HG02938 (cell line): ENCODE results near the gene CCNB2.
"Not testable (repeated sequence)": the region's sequence is repeated elsewhere in the genome, so short reads cannot be mapped to it uniquely, and the experiment has no call there.

Experiments used
- ATAC-seq: cut with Tn5 transposase; IDR thresholded peaks from one replicate; pipeline ENCODE4 v1.9.1; 2021; ENCODE audit warnings: mild to moderate bottlenecking, moderate library complexity; ENCODE audit not compliant: unreplicated experiment

Gene CCNB2

DNA sequence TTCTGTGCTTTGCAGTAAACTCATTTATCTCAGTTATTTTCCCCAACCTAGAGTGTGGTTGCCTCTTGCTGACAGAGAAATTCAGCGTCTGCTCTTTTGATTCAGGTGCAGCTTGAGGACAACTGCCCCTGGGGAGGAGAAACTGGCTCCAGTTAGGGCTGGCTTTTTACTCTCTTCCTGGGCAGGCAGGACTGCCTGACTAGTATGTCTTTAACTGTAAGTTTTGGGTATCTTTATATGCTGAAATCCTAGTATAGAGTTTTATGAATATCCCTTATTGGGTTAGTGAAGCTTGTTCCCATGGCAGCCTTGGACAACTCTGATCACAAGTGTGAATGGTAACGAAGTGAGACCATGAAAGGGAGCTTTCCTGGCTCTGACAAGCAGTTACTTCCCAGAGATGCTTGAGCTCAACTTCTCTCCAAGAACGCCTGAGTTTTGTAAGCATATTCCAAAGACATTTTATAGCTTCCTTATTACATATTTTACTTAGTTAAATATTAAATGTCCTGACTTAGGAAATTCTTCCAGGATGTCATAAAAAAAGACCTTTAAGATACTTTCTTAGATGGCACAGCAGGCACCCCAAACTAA lies 27.1 kb downstream of the CCNB2 start:
- no peak for ATAC-seq

DNA sequence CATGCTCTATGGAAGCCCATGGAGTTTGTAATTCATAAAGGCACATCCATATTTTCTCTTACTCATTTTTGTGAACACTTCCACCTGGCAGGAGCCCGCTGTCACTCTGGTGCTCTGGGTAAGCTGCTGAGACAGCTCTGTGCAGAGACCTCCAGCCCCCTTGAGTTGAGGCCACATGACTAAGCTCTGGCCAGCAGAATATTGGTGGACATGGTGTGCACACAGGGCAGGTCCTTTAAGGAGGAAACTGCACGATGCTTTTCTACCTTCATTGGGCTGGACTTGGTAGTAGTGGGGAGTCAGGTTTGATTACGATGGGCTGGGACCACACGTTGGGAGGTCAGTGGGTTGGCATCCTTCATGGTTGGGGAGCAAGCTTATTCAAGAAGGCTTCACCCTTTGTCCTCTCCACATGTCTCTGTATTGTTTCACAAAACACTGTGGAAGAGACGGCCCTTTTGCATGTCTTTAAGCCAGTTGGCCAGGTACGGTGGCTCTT lies 29.0 kb downstream of the CCNB2 start:
- ATAC-seq, result no peak

DNA sequence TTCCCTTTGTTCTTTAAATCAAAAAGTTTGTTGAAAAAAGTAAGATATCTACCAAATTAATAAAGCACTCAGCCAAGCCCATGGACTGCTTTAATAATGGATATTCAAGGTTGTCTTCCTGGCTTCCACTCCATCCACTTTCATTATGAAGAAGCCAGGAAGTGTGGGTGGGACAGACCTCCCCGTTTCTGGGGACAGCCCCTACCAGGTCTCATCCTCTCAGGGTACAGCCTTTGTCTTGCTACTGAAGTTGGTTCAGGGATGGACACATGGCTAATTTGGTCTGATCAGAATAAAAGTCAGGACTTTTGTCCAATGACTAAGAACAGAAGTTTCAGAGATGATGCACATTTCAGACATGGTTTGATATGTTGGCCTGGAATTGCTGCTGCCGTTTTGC lies 32.6 kb downstream of the CCNB2 start:
- ATAC-seq, result no peak

DNA sequence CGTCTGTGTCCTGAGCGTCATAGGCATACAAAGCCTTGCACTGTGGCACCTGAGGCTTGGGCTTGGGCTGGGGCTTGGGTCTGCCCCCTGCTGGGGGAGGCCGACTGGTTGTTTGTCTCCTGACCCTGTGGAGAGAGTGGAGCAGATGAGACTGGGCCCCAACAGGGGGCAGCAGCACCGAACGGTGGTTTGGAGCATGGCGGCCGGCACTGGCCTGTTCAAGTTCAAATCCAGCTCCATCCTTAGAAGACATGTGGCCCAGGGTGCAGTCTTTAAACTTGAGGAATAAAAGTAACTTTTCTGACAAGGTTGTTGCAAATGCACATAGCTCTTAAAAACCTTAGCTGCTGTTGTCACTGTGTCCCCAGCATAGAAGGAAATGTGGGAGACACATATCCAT lies 33.3 kb downstream of the CCNB2 start:
- ATAC-seq, result no peak

DNA sequence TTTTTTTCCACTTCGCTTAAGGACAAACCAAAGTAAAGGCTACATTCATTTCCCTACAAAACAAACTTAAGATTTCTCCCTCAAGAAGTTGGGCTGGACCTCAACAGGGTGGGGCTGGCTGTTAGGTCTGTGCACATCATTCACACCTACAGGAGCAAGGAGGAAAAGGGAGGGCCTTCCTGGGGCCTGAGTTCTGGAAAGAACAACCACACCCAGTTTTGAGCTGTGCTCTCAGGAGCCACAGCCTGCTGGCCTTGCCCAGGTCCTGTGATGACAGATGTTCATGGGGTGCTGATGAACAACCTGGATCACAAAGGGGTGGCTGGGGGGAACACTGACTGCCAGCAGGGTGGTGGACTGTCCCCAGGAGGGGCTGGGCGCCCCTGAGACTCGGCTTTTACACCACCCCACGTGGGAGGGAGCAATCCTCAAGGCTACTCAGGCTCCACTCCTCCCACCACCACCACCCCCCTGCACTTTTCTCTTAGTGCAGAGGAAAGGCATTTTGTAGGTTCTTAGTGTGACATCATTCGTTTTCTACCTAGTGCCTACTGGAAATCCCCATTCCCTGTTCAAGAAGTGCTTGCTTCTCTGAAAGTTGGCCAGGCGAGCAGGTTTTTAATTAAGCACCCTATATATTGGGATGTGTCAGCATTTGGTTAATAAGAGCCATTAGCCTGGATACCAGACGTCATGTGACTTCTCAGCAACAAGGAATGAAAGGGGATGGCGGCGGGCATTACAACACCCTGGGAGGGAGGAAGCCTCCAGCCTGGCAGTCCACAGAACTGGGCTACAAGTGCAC lies 35.7 kb downstream of the CCNB2 start:
- ATAC-seq, result no peak

DNA sequence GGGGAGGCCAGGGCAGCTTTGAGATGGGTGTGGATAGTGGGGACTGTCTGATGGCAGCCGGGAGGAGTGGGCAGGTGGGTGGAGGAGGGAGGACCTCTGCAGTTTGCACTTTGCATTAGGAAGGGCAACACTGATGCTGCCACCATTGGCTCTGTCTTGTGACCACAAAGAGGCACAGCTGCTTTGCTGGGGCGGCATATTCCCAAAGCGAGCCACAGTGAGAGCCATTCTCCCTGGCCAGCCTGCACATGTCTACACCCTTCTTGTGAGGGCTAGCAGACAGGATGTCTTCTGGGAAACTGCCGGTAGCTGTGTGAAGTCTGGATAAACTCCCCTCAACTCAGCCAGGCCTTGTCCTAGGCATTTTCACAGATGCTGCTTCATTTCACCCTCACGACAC lies 38.3 kb downstream of the CCNB2 start:
- no peak for ATAC-seq

DNA sequence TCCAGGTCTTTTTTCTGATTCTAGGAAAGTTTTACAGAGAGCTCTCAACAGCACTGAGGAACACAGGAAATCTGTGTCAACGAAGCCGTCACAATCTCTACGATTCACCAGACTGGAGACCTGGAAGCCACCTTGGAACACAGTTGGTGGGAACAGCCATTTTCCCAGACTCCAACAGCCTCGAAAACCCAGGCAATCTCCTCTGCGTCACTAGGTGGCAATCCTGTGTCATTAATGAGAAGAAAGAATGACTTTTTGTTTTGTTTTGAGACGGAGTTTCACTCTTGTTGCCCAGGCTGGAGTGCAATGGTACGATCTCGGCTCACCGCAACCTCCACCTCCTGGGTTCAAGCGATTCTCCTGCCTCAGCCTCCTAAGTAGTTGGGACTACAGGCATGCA lies 39.6 kb downstream of the CCNB2 start:
- not testable (repeated sequence) for ATAC-seq

DNA sequence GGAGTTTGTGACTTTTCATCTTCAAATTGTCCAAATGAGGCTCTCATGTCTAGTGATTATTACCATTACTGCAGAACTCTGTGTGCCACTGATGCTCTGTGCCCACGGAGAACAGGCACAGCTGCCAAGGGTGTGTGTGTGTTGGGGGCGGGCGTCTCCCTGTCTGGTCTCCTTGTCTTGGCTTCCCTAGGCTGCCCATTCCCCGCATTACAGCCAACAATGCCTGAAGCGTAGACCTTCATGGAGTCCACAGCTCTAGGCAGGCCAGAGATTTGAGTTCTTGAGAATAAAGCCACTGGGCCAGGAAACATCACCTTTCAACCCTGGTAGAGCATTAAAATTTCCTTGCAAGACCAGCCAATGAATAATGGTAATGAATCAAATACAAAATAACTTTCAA lies 42.7 kb downstream of the CCNB2 start:
- no peak for ATAC-seq

DNA sequence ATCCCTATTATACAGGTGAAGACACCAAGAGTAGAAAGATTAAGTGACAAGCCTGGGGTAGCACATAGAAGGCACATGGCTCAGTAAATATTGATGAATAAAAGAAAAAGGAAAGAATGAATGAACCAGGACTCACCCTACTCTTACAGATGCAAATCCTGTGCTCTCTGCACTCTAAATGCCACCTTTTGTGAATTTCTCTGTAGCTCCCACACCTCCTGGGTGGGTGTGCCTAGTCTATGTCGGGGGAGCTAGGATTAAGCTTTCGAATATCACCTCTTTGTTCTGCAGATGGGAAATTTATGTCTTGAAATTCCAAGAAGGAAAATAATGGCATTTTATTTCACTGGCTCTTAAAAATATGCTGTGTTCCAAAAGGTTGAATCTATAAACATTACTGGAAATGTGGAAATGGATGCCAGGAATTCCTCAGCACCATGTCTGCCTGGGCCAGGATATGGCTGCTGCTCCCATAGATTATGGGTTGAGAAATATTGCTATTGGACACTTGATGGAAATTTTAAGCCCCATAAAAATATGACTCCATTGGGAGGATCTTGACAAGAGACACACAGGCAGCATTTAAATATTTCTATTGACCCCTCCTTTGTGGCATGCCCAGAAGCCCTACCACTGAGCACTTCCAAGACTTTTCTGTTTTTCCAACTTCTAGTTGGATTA lies 43.3 kb downstream of the CCNB2 start:
- ATAC-seq, result no peak

DNA sequence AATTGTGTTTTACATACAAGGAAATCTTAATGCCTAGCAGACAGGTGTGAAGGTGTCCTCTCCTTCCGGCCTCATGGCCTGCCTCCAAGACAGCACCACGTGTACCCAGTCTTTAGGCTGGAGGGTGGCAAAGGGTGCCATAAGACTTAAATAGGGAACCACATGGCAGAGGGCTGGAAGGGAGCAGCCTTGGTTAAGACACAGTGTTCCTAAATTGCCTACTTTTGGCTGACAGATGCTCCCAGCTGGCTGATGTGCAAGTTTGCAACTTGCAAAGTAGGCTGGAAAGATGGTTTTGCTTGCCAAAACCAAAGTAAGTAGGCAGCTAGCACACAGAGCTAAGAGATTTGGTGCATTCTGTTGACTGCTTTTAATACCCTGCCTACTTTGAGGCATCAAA lies 45.2 kb downstream of the CCNB2 start:
- no peak for ATAC-seq

DNA sequence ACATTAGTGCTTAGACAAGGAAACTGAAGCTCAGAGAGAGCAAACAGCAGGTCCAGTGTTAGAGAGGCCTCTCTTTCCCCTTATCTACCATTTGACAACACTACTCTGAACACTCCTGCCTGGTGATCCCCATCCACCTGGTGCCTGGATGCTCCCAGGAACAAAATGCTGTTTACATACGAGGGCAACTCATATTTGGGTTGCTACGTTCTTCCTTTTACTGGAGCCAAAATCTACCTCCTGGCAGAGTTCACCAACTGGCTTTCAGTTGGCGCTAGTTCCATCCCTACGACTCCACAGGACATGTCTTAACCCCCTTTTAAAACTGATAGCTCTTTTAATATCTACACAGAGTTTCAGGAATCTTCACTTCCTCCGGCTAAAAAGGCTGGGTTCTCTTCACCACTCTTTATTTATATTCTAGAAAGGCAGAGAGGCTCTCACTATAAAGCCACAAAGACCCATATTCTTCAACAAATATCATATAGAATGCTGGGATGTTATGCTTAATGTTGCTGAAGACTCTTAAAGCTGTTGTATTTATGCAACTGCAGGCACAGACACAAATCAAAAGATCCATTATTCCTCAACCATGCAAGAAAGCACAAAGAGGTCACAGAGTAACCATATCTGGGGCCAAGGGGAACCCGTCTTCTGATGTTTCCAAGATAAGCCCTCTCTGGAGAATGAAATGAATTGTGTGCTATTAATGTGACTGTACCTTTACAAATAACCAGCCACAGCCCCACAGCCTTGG lies 47.9 kb downstream of the CCNB2 start:
- no peak for ATAC-seq

DNA sequence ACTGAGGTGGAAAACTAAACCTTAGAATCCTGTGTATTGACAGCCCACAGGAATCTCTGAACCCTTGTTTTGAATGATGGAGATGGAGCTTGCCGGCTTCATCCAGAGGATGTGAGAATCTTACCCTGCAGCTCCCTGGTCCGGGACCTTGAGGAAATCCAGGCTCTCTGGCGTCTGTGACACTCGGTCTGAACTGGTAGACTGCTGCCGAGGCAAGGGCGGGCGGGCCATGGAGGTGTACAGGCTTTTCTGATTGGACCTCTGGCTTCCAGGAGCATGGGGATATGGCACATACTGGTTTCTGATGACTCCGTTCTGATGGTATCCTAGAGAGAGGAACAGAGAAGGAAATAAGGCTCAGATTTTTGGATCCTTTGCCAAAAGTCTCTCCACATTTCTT lies 48.5 kb downstream of the CCNB2 start:
- ATAC-seq, result no peak

DNA sequence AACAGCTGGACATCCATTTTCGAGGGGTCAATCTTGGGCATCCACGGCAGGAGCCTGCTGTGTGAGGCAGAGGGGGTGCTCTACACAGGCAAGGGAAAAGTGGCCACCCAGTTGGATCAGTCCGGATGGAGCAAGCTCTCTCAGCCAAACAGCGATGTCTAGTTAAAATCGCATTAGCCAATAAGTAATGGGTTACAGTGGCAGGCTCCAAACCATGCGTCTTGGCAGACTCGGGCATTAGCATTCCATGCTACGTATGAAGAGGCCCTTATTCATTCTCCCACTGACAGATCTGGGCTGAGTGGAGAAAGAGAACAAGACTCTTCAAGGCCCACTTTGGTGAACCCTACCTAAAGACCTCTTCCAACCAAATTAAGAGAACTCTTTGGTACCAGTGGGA lies 49.3 kb downstream of the CCNB2 start:
- ATAC-seq, result no peak

DNA sequence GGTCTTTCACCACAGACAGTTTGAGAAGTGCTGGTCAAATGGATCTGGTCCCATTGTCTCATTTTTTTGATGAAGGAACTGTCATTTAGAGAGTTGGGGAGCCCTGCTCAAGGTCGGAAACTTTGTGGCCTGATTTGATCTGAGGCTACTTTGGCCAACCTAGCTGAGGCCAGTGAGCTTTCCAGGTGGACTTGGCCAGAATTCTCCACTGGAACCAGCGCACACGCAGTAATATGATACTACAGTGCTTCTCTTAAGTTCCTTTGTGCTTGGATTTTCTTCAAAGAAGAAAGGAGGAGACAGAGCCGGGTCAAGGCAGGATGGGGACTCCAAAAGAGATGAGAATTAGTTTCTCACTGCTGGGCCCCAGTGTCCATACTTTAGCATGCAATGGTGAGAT lies 50.5 kb downstream of the CCNB2 start:
- no peak for ATAC-seq

DNA sequence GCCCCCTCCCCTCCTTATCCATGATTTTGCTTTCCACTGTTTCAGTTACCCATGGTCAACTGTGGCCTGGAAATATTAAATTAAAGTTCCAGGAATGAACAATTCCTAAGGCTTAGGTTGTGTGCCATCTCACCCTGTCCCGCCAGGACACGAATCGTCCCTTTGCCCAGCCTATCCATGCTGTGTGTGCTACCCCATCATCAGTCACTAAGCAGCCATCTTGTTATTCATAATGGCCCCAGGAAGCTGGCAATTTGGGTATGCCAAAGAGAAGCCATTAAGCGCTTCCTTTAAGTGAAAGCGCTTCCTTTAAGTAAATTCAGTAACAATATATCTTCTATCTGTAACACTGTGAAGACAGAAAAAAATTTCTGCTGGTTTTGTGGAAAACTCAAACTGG lies 52.5 kb downstream of the CCNB2 start:
- no peak for ATAC-seq

DNA sequence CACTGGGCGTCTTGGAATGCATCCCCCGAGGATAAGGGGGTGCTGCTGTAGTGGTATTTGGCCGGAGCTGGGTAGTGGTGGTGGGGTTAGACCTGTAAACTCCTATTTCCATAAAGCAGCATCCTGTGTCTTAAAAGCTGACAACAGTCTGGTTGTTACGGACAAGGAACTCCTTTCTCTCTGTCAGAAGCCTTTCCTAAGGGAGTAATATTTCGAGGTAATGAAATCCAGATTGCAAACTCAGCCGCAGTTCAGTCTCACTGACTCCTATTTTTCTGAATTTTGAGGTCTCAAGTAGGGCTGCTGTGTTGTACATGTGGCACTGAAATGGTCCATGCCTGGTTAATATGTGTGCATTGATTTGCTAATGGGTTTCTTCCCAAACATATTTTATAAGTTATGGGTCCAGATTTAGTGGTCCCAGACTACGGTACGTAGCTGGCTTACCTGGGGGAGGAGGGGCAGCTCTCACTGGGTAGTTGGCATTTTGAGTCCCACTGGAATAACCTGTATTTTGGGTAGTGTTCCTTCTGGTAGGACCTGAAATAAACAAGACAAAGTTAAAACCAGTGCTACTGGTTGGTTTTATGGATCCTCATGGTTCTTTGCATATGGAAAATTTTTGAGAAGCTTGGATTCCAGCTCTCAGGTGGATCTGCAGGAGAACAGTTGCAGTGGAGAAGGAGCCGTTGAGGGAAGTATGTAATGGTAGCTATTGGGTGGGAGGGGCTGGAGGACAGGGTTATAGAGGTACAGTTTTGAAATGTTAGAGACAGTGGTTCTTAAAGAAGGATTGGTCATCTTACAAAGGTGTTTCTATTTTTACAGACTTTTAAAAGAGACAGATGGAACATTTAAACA lies 53.1 kb downstream of the CCNB2 start:
- ATAC-seq, result no peak

DNA sequence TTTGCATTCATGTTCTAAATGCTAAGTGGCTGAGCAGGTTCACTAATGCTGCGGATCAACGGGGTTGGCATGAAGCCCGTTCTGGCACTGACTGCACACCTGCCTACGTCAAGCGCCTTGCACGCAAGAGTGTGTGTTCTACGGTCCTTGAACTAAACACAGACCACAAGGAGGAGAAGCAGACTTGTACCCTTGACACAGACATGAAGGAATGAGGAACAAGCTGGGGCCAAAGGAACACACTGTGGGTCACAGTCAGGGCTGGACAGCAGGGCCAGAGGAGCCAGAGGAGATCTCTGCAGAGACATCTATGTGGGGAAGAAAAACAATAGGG lies 53.7 kb downstream of the CCNB2 start:
- no peak for ATAC-seq

DNA sequence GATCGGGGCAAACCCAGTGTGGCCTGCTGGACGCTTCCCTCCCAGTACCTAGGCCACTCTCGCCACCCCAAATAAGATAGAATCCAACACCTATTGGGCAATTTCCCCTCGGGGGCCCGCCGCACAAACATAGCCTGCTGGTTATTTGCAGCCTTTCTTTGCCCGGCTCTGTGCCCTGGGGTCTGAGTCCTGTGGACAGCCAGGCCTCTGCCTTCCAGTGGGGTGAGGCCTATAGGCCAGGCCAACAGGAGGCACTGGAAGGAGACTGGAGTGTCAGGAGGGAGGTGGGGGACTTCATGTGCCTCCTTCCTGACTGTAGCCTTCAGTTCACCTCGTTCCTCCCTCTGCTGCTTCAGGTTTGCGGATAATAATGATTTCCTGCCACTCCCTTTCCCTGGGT lies 54.3 kb downstream of the CCNB2 start:
- no peak for ATAC-seq

DNA sequence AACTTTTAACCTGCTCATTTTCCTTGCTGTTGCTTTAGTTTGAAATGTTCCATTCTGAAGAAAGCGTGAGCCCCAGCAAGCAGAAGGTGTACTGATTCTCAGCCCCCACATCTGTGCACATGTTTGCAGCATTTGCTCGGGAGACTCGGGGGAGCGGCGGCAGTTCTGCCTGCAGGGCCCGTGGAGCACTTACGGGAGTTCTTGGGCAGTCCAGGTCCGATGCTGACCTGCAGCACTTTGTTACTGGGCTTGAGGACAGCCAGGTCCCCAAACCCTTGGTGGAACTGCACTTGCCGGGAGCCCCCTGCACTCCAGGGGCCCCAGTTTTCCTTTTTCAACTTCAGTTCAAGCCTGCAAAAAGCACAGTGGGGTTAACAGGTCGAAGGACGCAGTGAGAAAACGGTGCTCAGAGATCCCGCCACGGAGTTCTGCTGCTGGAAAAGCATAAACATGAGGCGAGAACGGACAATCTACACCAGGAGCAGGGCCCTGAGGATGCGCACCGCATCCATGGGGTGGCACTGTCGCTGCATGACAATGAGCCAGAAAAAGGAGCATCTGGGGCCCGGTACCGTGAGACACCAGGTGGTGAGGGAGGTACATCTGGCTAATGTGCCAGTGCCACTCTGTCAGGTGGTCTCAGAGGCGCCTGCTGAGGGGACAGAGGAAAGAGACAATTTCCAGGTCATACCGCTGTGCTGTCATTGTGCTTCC lies 56.1 kb downstream of the CCNB2 start:
- no peak for ATAC-seq

DNA sequence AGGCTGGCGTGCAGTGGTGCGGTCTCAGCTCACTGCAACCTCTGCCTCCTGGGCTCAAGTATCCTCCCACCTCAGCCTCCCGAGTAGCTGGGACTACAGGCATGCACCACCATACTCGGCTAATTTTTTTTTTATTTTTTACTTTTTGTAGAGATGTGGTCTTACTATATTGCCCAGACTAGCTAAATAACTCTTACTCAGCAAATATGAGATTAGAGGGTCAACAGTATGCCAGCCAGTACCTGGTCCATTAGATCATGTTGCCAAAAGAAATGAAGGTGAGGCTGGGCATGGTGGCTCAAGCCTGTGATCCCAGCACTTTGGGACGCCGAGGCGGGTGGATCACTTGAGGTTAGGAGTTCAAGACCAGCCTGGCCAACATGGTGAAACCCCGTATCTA lies 57.1 kb downstream of the CCNB2 start:
- not testable (repeated sequence) for ATAC-seq
